Hematopoietic multipotent progenitor cell (in vitro differentiated cells): ENCODE measurements around the gene CPE. TPM values are rescaled to one million over a fixed set of nuclear protein-coding genes. Genes with fewer than 3 reads are reported as not detected.
"Not testable (repeated sequence)": the region's sequence is repeated elsewhere in the genome, so short reads cannot be mapped to it uniquely, and the experiment has no call there.

Source experiments
- DNase-seq, 3 donors: peaks; one replicate each; pipeline ENCODE4 v3.0.0-alpha.2; 2011 to 2015; ENCODE audit warnings: low read depth in 2 of 3, low spot score in 2 of 3
- total RNA-seq: library from RNA; depleted of rRNA; stranded (reverse); fragments of >200 nt; gene quantifications from one replicate; pipeline ENCODE4 v1.2.3, GENCODE V29; 2012

CPE gene
- total RNA-seq, 1 donor, result under 0.01 TPM

GRCh38 chr4:165403048-165403447 lies 24.2 kb downstream of the CPE start:
- no peak for DNase-seq

GRCh38 chr4:165403637-165404036 lies 24.8 kb downstream of the CPE start:
- DNase-seq, result no peak

GRCh38 chr4:165404080-165404479 lies 25.3 kb downstream of the CPE start:
- DNase-seq, result no peak

- DNase-seq, result no peak
Measured at GRCh38 chr4:165404696-165405095, 25.9 kb downstream of the CPE start.

GRCh38 chr4:165410214-165410613 lies 31.4 kb downstream of the CPE start:
- DNase-seq, result no peak

- DNase-seq, result no peak
Measured at GRCh38 chr4:165415910-165416309, 37.1 kb downstream of the CPE start.

- no peak for DNase-seq
Measured at GRCh38 chr4:165418073-165418472, 39.3 kb downstream of the CPE start.

- no peak for DNase-seq
Measured at GRCh38 chr4:165425629-165426028, 46.8 kb downstream of the CPE start.

GRCh38 chr4:165426331-165426730 lies 47.5 kb downstream of the CPE start:
- DNase-seq, result no peak

- no peak for DNase-seq
Measured at GRCh38 chr4:165426823-165427222, 48.0 kb downstream of the CPE start.

GRCh38 chr4:165428957-165429356 lies 50.1 kb downstream of the CPE start:
- no peak for DNase-seq

- DNase-seq, result no peak
Measured at GRCh38 chr4:165433529-165433928, 54.7 kb downstream of the CPE start.

- no peak for DNase-seq
Measured at GRCh38 chr4:165437691-165438090, 58.9 kb downstream of the CPE start.

- DNase-seq, result no peak
Measured at GRCh38 chr4:165439344-165439743, 60.5 kb downstream of the CPE start.

- DNase-seq, result no peak
Measured at GRCh38 chr4:165439981-165440380, 61.2 kb downstream of the CPE start.

GRCh38 chr4:165440415-165441158 lies 61.8 kb downstream of the CPE start:
- no peak for DNase-seq

GRCh38 chr4:165443276-165443675 lies 64.5 kb downstream of the CPE start:
- DNase-seq, result no peak

GRCh38 chr4:165448700-165449099 lies 69.9 kb downstream of the CPE start:
- no peak for DNase-seq

GRCh38 chr4:165449333-165449732 lies 70.5 kb downstream of the CPE start:
- no peak for DNase-seq

GRCh38 chr4:165450871-165451270 lies 72.1 kb downstream of the CPE start:
- no peak for DNase-seq

GRCh38 chr4:165453140-165453539 lies 74.3 kb downstream of the CPE start:
- DNase-seq, result not testable (repeated sequence)

GRCh38 chr4:165454426-165454825 lies 75.6 kb downstream of the CPE start:
- no peak for DNase-seq

GRCh38 chr4:165457793-165458192 lies 79.0 kb downstream of the CPE start:
- no peak for DNase-seq
